Liver (tissue), 9 donors: Measurements from ENCODE around the gene TUBE1. TPM values are rescaled to one million over a fixed set of nuclear protein-coding genes. Genes with fewer than 3 reads are reported as not detected.

Experiments
- DNase-seq: peaks from one replicate; pipeline ENCODE4 v3.0.0-alpha.2; 2017; ENCODE audit warnings: low spot score
- H3K27ac ChIP-seq, 2 donors: one replicate each; pipeline ENCODE4 v1.7.0; 2013; ENCODE audit warnings: inconsistent platforms in 2 of 2, low read length in 2 of 2, control low read depth in 1 of 2, low read depth in 1 of 2, mild to moderate bottlenecking in 1 of 2
- H3K27me3 ChIP-seq, 4 donors: one replicate each; pipeline versions ENCODE4 v1.6.1 to v1.7.0; 2013; ENCODE audit warnings: low read length in 3 of 4, inconsistent platforms in 1 of 4, mild to moderate bottlenecking in 1 of 4, moderate library complexity in 1 of 4; ENCODE audit not compliant: control insufficient read depth in 4 of 4, insufficient read depth in 4 of 4
- H3K36me3 ChIP-seq, 4 donors: one replicate each; pipeline versions ENCODE4 v1.6.1 to v1.7.0; 2013; ENCODE audit warnings: low read length in 3 of 4, mild to moderate bottlenecking in 3 of 4, low read depth in 1 of 4, moderate library complexity in 1 of 4; ENCODE audit not compliant: control insufficient read depth in 4 of 4, insufficient read depth in 3 of 4
- H3K4me1 ChIP-seq, 4 donors: one replicate each; pipeline versions ENCODE4 v1.6.1 to v1.7.0; 2013; ENCODE audit warnings: low read length in 3 of 4, mild to moderate bottlenecking in 3 of 4, moderate library complexity in 1 of 4; ENCODE audit not compliant: control insufficient read depth in 4 of 4, insufficient read depth in 4 of 4
- H3K4me3 ChIP-seq, 3 donors: one replicate each; pipeline versions ENCODE4 v1.6.1 to v1.7.0; 2013; ENCODE audit warnings: low read length in 3 of 3, control low read depth in 1 of 3, low read depth in 1 of 3, mild to moderate bottlenecking in 1 of 3
- H3K9ac ChIP-seq, 2 donors: one replicate each; pipeline ENCODE4 v1.7.0; 2013; ENCODE audit warnings: low read length in 2 of 2, mild to moderate bottlenecking in 2 of 2, moderate library complexity in 2 of 2, control low read depth in 1 of 2, low read depth in 1 of 2
- H3K9me3 ChIP-seq, 4 donors: one replicate each; pipeline versions ENCODE4 v1.6.1 to v1.7.0; 2013; ENCODE audit warnings: low read length in 3 of 4; ENCODE audit not compliant: control insufficient read depth in 4 of 4
- FOXA1 ChIP-seq: IDR thresholded peaks from 2 replicates; pipeline ENCODE4 v1.6.1; 2016; ENCODE audit warnings: antibody characterized with exemption
- FOXA2 ChIP-seq: IDR thresholded peaks from 2 replicates; pipeline ENCODE4 v1.6.1; 2016; ENCODE audit warnings: antibody characterized with exemption
- HNF4A ChIP-seq, 2 donors: conservative IDR thresholded peaks; 2 replicates each; pipeline ENCODE4 v1.6.1; 2016; ENCODE audit warnings: antibody characterized with exemption in 2 of 2, mild to moderate bottlenecking in 2 of 2
- HNF4G ChIP-seq: IDR thresholded peaks from 2 replicates; pipeline ENCODE4 v1.6.1; 2016; ENCODE audit warnings: antibody characterized with exemption
- JUND ChIP-seq, 2 donors: IDR thresholded peaks; 2 replicates each; pipeline ENCODE4 v1.6.1; 2016; ENCODE audit warnings: antibody characterized with exemption in 2 of 2
- RAD21 ChIP-seq, 2 donors: IDR thresholded peaks; 2 replicates each; pipeline ENCODE4 v1.6.1; 2016; ENCODE audit warnings: antibody characterized with exemption in 2 of 2, mild to moderate bottlenecking in 2 of 2
- RXRA ChIP-seq, 2 donors: IDR thresholded peaks; 2 replicates each; pipeline ENCODE4 v1.6.1; 2017 to 2018; ENCODE audit warnings: antibody characterized with exemption in 2 of 2, mild to moderate bottlenecking in 1 of 2
- SP1 ChIP-seq: IDR thresholded peaks from 2 replicates; pipeline ENCODE4 v1.6.1; 2018; ENCODE audit warnings: antibody characterized with exemption, mild to moderate bottlenecking
- TAF1 ChIP-seq: conservative IDR thresholded peaks from 2 replicates; pipeline ENCODE4 v1.6.1; 2016; ENCODE audit warnings: antibody characterized with exemption, mild to moderate bottlenecking
- YY1 ChIP-seq: IDR thresholded peaks from 2 replicates; pipeline ENCODE4 v1.6.1; 2016; ENCODE audit warnings: antibody characterized with exemption, mild to moderate bottlenecking
- WGBS: extraction: QIAGEN DNeasy Blood & Tissue Kit; methylation state at CpG from one replicate; pipeline ENCODE4 v1.1.7; 2013; 5-methylcytosine and 5-hydroxymethylcytosine counted together
- polyA plus RNA-seq, 2 donors: library from polyadenylated mRNA; stranded (reverse) in 1 of 2; unstranded in 1 of 2; fragments of 200-250 nt in 1 of 2; fragments of >200 nt in 1 of 2; fragmentation: Nextera tagmentation in 1 of 2; extraction: Ambion mirVana in 1 of 2; gene quantifications; one replicate each; pipeline versions ENCODE4 v1.2.1 to v1.2.3, GENCODE V29; 2013 to 2015
- total RNA-seq, 2 donors: library from RNA; depleted of rRNA; stranded (reverse); fragments of >200 nt; gene quantifications; one replicate each; pipeline ENCODE4 v1.2.3, GENCODE V29; 2014
- TF ChIP-seq, protein P1 (sequence below): IDR thresholded peaks from 2 replicates; pipeline ENCODE4 v1.6.1; 2016; ENCODE audit warnings: antibody characterized with exemption
- TF ChIP-seq, protein P2 (sequence below): IDR thresholded peaks from 2 replicates; pipeline ENCODE4 v1.6.1; 2016; ENCODE audit warnings: antibody characterized with exemption
- TF ChIP-seq, protein P3 (sequence below): IDR thresholded peaks from 2 replicates; pipeline ENCODE4 v1.6.1; 2016; ENCODE audit warnings: antibody characterized with exemption
- TF ChIP-seq, protein P4 (sequence below): IDR thresholded peaks from 2 replicates; pipeline ENCODE4 v1.6.1; 2016; ENCODE audit warnings: antibody characterized with exemption, mild to moderate bottlenecking
- TF ChIP-seq, protein P5 (sequence below): fragments of 150-350 bp; IDR thresholded peaks from 2 replicates; pipeline ENCODE4 v1.5.1; 2017; ENCODE audit warnings: improper control_type of control experiment, low read depth, low read length; ENCODE audit not compliant: missing input control
- donor health status: healthy.
- donor health status: healthy.
- donor health status: healthy.
- donor health status: healthy.
- donor health status: healthy.

The TUBE1 gene
- total and polyA plus RNA-seq, 4 donors: 8.8 to 45.4 (median 25.4) TPM

DNA sequence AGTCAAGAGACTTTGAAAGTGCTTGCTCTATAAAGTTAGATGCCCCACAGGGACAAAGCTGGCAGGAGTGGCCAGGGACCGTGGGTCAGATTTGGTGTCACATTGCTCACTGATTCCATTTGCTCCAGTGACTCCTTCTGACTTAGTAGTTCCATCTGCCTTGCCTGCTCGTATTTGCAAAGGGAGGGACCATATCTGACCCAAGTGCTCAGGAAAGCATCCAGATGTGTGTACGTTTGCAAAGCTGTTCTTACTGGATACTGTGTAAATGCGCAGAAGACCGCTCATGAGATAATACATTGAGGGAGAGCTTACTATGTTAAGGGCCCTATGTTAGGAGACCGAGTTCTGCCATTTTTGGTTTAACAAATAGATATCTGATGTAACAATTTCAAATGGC lies 54.6 kb downstream of the TUBE1 start:
- no peaks in the 10 kb centered on the region for H3K9me3 ChIP-seq
- H3K4me1 ChIP-seq: peaks cover 0 to 20% (median 10%) of the 10 kb centered on the region in 4 donors
- WGBS: 89% methylated on average over 6 of the region's 6 CpGs
- H3K27me3 ChIP-seq: no peaks in the 10 kb centered on the region
- TF ChIP-seq, protein P1, sequence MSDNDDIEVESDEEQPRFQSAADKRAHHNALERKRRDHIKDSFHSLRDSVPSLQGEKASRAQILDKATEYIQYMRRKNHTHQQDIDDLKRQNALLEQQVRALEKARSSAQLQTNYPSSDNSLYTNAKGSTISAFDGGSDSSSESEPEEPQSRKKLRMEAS: no peak
- no peak for TF ChIP-seq TAF1
- H3K9ac ChIP-seq: no peak overlapping the region
- H3K27ac ChIP-seq: no peak overlapping the region
- no peaks in the 10 kb centered on the region for H3K36me3 ChIP-seq
- H3K4me3 ChIP-seq: no peak overlapping the region
- no peak for DNase-seq

DNA sequence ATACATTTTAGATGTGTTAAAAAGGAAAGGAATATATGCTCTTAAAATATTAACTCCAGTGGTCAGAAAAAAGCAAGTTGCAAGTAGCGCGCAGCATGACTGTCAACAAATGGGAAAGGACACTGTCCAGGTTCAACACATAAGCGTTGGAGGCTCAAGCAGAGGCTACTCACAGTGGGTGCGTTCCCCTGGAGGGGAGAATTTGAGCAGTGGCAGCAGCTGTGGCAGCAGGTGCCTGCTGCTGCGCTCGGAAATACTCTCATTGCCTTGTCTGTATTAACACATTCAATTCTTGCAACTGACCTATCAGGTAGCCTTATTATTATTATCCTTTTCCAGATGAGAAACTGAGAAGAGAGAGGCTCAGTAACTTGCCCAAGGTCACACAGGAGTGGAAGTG lies 55.3 kb downstream of the TUBE1 start:
- no peaks in the 10 kb centered on the region for H3K27me3 ChIP-seq
- H3K4me1 ChIP-seq: peaks cover 0 to 20% (median 10%) of the 10 kb centered on the region in 4 donors
- WGBS: 93% methylated on average over 6 of the region's 6 CpGs
- no peak overlapping the region for H3K9ac ChIP-seq
- no peaks in the 10 kb centered on the region for H3K9me3 ChIP-seq
- no peak overlapping the region for H3K27ac ChIP-seq
- no peak for DNase-seq
- TF ChIP-seq, protein P2, sequence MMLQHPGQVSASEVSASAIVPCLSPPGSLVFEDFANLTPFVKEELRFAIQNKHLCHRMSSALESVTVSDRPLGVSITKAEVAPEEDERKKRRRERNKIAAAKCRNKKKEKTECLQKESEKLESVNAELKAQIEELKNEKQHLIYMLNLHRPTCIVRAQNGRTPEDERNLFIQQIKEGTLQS: no peak
- TF ChIP-seq RXRA (IDR thresholded peaks at IDR 0.05) (no peak), HNF4G (no peak), FOXA1 (no peak), RAD21 (IDR thresholded peaks at IDR 0.05) (no peak), TAF1 (no peak), YY1 (no peak), SP1 (no peak)
- TF ChIP-seq, protein P3, sequence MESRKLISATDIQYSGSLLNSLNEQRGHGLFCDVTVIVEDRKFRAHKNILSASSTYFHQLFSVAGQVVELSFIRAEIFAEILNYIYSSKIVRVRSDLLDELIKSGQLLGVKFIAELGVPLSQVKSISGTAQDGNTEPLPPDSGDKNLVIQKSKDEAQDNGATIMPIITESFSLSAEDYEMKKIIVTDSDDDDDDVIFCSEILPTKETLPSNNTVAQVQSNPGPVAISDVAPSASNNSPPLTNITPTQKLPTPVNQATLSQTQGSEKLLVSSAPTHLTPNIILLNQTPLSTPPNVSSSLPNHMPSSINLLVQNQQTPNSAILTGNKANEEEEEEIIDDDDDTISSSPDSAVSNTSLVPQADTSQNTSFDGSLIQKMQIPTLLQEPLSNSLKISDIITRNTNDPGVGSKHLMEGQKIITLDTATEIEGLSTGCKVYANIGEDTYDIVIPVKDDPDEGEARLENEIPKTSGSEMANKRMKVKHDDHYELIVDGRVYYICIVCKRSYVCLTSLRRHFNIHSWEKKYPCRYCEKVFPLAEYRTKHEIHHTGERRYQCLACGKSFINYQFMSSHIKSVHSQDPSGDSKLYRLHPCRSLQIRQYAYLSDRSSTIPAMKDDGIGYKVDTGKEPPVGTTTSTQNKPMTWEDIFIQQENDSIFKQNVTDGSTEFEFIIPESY: no peak
- no peak overlapping the region for H3K4me3 ChIP-seq
- no peaks in the 10 kb centered on the region for H3K36me3 ChIP-seq

DNA sequence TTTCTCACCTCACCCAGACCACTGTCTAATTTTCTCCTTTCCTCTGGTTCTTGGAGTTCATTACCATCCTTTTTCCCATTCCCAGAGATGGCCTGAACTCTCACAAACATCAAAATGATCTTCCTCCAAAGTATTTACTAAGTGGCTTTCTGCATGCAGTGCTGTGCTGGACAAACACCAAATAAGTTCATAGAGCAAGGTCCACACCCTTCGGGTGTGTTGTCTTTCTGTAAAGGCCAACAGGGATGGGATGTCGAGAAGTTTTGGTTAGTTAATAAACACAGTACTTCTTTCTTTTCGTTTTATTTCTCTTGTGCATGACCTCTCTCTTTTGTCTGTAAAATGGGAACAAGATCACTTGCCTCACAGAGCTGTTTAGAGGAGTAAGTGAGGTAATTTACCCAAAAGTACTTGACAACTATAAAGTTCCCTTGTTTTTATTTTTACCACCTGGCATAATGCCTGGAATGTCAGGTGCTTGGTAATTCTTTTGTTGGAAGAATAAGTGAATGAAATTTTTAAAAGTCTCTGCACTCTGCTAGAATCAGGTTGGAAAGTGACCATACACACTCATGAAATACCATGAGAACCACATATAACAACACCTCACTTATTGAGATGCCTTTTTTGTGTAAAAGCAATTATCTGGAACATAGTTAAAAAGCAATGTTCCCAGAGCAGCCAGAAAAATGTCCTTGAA lies 56.2 kb downstream of the TUBE1 start:
- no peaks in the 10 kb centered on the region for H3K9me3 ChIP-seq
- TF ChIP-seq, protein P4, sequence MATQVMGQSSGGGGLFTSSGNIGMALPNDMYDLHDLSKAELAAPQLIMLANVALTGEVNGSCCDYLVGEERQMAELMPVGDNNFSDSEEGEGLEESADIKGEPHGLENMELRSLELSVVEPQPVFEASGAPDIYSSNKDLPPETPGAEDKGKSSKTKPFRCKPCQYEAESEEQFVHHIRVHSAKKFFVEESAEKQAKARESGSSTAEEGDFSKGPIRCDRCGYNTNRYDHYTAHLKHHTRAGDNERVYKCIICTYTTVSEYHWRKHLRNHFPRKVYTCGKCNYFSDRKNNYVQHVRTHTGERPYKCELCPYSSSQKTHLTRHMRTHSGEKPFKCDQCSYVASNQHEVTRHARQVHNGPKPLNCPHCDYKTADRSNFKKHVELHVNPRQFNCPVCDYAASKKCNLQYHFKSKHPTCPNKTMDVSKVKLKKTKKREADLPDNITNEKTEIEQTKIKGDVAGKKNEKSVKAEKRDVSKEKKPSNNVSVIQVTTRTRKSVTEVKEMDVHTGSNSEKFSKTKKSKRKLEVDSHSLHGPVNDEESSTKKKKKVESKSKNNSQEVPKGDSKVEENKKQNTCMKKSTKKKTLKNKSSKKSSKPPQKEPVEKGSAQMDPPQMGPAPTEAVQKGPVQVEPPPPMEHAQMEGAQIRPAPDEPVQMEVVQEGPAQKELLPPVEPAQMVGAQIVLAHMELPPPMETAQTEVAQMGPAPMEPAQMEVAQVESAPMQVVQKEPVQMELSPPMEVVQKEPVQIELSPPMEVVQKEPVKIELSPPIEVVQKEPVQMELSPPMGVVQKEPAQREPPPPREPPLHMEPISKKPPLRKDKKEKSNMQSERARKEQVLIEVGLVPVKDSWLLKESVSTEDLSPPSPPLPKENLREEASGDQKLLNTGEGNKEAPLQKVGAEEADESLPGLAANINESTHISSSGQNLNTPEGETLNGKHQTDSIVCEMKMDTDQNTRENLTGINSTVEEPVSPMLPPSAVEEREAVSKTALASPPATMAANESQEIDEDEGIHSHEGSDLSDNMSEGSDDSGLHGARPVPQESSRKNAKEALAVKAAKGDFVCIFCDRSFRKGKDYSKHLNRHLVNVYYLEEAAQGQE: peak; percentile 29
- peak in 1 of 2 donors; percentile 55 for TF ChIP-seq JUND (IDR thresholded peaks at IDR 0.05)
- TF ChIP-seq, protein P3: no peak
- no peak for TF ChIP-seq RAD21 (IDR thresholded peaks at IDR 0.05)
- no peak for TF ChIP-seq TAF1
- TF ChIP-seq, protein P1: peak; percentile 9
- TF ChIP-seq YY1: no peak
- TF ChIP-seq, protein P5, sequence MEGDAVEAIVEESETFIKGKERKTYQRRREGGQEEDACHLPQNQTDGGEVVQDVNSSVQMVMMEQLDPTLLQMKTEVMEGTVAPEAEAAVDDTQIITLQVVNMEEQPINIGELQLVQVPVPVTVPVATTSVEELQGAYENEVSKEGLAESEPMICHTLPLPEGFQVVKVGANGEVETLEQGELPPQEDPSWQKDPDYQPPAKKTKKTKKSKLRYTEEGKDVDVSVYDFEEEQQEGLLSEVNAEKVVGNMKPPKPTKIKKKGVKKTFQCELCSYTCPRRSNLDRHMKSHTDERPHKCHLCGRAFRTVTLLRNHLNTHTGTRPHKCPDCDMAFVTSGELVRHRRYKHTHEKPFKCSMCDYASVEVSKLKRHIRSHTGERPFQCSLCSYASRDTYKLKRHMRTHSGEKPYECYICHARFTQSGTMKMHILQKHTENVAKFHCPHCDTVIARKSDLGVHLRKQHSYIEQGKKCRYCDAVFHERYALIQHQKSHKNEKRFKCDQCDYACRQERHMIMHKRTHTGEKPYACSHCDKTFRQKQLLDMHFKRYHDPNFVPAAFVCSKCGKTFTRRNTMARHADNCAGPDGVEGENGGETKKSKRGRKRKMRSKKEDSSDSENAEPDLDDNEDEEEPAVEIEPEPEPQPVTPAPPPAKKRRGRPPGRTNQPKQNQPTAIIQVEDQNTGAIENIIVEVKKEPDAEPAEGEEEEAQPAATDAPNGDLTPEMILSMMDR: no peak
- peak; percentile 37 for TF ChIP-seq FOXA2
- TF ChIP-seq HNF4A (conservative IDR thresholded peaks at IDR 0.05): peak; percentile 88 to 91
- TF ChIP-seq SP1: peak; percentile 78
- peak; percentile 59 for TF ChIP-seq HNF4G
- TF ChIP-seq FOXA1: peak; percentile 22
- peak; percentile 53 to 68 for TF ChIP-seq RXRA (IDR thresholded peaks at IDR 0.05)
- peaks cover 0 to 20% (median 10%) of the 10 kb centered on the region in 4 donors for H3K4me1 ChIP-seq
- DNase-seq: no peak
- H3K9ac ChIP-seq: no peak overlapping the region
- H3K27me3 ChIP-seq: no peaks in the 10 kb centered on the region
- no peak overlapping the region for H3K4me3 ChIP-seq
- no peaks in the 10 kb centered on the region for H3K36me3 ChIP-seq
- 28% methylated on average over 3 of the region's 3 CpGs for WGBS
- H3K27ac ChIP-seq: no peak overlapping the region
